Ovary (tissue), 3 donors: Measurements from ENCODE around the gene KDM1A.

Experiments used
- CTCF ChIP-seq, 3 donors: fragments of 450-650 bp in 2 of 3; fragments of 200-600 bp in 1 of 3; IDR thresholded peaks; one replicate each; pipeline versions ENCODE4 v1.5.1 to v1.8.0; 2016 to 2022; ENCODE audit warnings: antibody characterized with exemption in 3 of 3, mild to moderate bottlenecking in 1 of 3
- EP300 ChIP-seq: sonication (generic); formaldehyde crosslinking; IDR thresholded peaks from one replicate; pipeline ENCODE4 v1.6.1; 2017; ENCODE audit warnings: antibody characterized with exemption
- POLR2A ChIP-seq: fragments of 450-650 bp; IDR thresholded peaks from one replicate; pipeline ENCODE4 v1.6.1; 2017; ENCODE audit warnings: antibody characterized with exemption, mild to moderate bottlenecking, moderate library complexity
- donor health status: DM: no; HTN: no; CAD: no.

GRCh38 chr1:23026568-23026967, 7.3 kb downstream of the KDM1A start:
- TF ChIP-seq CTCF (IDR thresholded peaks at IDR 0.05) (no peak), POLR2A (no peak), EP300 (no peak)
